ENCODE results near the gene MINDY4. TPM values are rescaled to one million over a fixed set of nuclear protein-coding genes. Genes with fewer than 3 reads are reported as not detected.

The MINDY4 gene
- total RNA-seq, 1 experiment from 2014 or later = 1.8 TPM

- no peak for TF ChIP-seq AFF4 (CRISPR knock-in tag; IDR thresholded peaks at IDR 0.05; ENCODE audit: borderline replicate concordance)
- no peak for TF ChIP-seq ZNF532 (CRISPR knock-in tag; IDR thresholded peaks at IDR 0.05; ENCODE audit: borderline replicate concordance)
These were observed 69.2 kb downstream of the MINDY4 start (continued) for GRCh38 chr7:30840141-30841024.

- Mint-ChIP-seq H3K27ac (no peak overlapping the region), H3K36me3 (peaks cover 6% of the 10 kb centered on the region), H3K4me1 (0 out of 2 replicates have a peak, but pooled peaks cover 3% of the 10 kb centered on the region), H3K27me3 (ENCODE audit: low read depth) (no peaks in the 10 kb centered on the region), H3K4me3 (no peak overlapping the region), H3K9me3 (peaks cover 3% of the 10 kb centered on the region; the same call in 1 of the 2 replicates)
- DNase-seq (ENCODE audit: low spot score) (no peak), ATAC-seq (no peak)
- CTCF ChIA-PET = no interaction called here
- TF ChIP-seq FOXP4 (CRISPR knock-in tag; IDR thresholded peaks at IDR 0.05) (no peak), ZBTB21 (CRISPR knock-in tag; IDR thresholded peaks at IDR 0.05; ENCODE audit: borderline replicate concordance) (no peak), TCF7 (CRISPR knock-in tag; IDR thresholded peaks at IDR 0.05; ENCODE audit: low read depth) (no peak), NFATC4 (CRISPR knock-in tag; IDR thresholded peaks at IDR 0.05) (no peak)
- POLR2A ChIA-PET = no interaction called here
These were observed 70.0 kb downstream of the MINDY4 start for GRCh38 chr7:30841025-30841735.

GRCh38 chr7:30841801-30842541 lies 70.8 kb downstream of the MINDY4 start:
- DNase-seq (ENCODE audit: low spot score) (no peak), ATAC-seq (no peak)
- Mint-ChIP-seq H3K27me3 (ENCODE audit: low read depth) (no peaks in the 10 kb centered on the region), H3K4me1 (peaks cover 10% of the 10 kb centered on the region; the same call in 1 of the 2 replicates), H3K4me3 (no peak overlapping the region), H3K9me3 (no peaks in the 10 kb centered on the region), H3K27ac (no peak overlapping the region), H3K36me3 (no peaks in the 10 kb centered on the region)
- POLR2A ChIA-PET = no interaction called here
- CTCF ChIA-PET = no interaction called here
- TF ChIP-seq ZNF423 (CRISPR knock-in tag; IDR thresholded peaks at IDR 0.05) (no peak), HMGA2 (CRISPR knock-in tag; IDR thresholded peaks at IDR 0.05) (no peak), E2F5 (CRISPR knock-in tag; IDR thresholded peaks at IDR 0.05) (no peak), CTCF (IDR thresholded peaks at IDR 0.05) (no peak), ETV6 (CRISPR knock-in tag; IDR thresholded peaks at IDR 0.05) (no peak), FOXP4 (CRISPR knock-in tag; IDR thresholded peaks at IDR 0.05) (no peak), CBFB (CRISPR knock-in tag; IDR thresholded peaks at IDR 0.05; ENCODE audit: low read depth) (no peak), RELA (CRISPR knock-in tag; IDR thresholded peaks at IDR 0.05; ENCODE audit: borderline replicate concordance) (no peak)

Measured in WTC11 (cell line).